Neural cell (in vitro differentiated cells): ENCODE measurements around the gene NGB.

Experiments used
- CTCF ChIP-seq: fragments of 450-650 bp; IDR thresholded peaks from 2 replicates; pipeline ENCODE4 v1.5.1; 2014; ENCODE audit warnings: antibody characterized with exemption, mild to moderate bottlenecking, moderate library complexity; ENCODE audit not compliant: poor library complexity, severe bottlenecking
- EP300 ChIP-seq: fragments of 450-650 bp; conservative IDR thresholded peaks from 2 replicates; pipeline ENCODE4 v1.6.1; 2014; ENCODE audit warnings: antibody characterized with exemption, mild to moderate bottlenecking, moderate library complexity; ENCODE audit not compliant: poor library complexity, severe bottlenecking
- EZH2 ChIP-seq: fragments of 200-600, 300-800 bp; shearing (Covaris generic), sonication (generic); IDR thresholded peaks from 2 replicates; pipeline ENCODE4 v1.6.1; 2014; ENCODE audit warnings: antibody characterized with exemption, low read length, borderline replicate concordance, mild to moderate bottlenecking; ENCODE audit not compliant: insufficient read depth, poor library complexity, severe bottlenecking
- RAD21 ChIP-seq: fragments of 450-650 bp; conservative IDR thresholded peaks from 2 replicates; pipeline ENCODE4 v1.6.1; 2014; ENCODE audit warnings: antibody characterized with exemption, mild to moderate bottlenecking, moderate library complexity
- TAF1 ChIP-seq: IDR thresholded peaks from 2 replicates; pipeline ENCODE4 v1.6.1; 2012; ENCODE audit warnings: low read depth
- TF ChIP-seq, protein P1 (sequence below): IDR thresholded peaks from 2 replicates; pipeline ENCODE4 v1.6.1; 2012; ENCODE audit warnings: borderline replicate concordance

DNA sequence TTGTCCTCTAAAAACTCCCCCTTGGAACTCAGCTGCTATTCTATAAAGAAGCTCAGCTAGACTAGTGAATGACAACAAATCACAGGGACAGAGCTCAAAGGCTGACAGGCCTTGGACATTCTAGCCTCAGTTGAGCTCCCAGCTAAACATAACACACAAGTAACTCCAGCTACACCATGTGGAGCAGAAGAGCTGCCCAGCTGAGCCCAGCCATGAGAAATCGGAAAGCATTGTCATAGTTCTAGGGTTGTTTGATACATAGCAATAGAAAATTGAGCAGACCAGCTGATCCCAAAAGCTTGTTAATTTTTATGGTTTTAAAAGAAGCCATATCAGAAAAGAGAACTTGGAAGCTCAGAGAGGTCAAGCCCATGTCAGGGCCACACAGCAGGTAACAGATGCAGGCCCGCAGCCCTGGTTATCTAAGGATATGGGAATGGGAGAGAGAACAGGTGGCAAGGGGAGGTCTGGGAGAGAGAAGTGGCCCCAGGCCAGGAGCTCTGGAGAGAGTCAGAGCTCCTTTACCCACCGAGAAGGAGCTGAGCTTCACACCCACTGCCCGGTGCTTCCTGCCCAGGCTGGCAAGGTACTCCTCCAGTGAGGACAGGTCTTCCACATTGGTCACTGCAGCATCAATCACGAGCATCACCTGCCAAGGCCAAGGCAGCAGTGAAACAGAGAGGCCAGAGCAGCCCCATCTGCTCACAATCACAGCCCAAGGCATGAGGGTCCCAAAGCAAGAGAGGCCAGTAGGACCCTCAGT is 2.9 kb downstream of the NGB start:
- TF ChIP-seq CTCF (no peak), EP300 (no peak), RAD21 (no peak), TAF1 (no peak), EZH2 (no peak)
- TF ChIP-seq, protein P1, sequence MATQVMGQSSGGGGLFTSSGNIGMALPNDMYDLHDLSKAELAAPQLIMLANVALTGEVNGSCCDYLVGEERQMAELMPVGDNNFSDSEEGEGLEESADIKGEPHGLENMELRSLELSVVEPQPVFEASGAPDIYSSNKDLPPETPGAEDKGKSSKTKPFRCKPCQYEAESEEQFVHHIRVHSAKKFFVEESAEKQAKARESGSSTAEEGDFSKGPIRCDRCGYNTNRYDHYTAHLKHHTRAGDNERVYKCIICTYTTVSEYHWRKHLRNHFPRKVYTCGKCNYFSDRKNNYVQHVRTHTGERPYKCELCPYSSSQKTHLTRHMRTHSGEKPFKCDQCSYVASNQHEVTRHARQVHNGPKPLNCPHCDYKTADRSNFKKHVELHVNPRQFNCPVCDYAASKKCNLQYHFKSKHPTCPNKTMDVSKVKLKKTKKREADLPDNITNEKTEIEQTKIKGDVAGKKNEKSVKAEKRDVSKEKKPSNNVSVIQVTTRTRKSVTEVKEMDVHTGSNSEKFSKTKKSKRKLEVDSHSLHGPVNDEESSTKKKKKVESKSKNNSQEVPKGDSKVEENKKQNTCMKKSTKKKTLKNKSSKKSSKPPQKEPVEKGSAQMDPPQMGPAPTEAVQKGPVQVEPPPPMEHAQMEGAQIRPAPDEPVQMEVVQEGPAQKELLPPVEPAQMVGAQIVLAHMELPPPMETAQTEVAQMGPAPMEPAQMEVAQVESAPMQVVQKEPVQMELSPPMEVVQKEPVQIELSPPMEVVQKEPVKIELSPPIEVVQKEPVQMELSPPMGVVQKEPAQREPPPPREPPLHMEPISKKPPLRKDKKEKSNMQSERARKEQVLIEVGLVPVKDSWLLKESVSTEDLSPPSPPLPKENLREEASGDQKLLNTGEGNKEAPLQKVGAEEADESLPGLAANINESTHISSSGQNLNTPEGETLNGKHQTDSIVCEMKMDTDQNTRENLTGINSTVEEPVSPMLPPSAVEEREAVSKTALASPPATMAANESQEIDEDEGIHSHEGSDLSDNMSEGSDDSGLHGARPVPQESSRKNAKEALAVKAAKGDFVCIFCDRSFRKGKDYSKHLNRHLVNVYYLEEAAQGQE, result no peak
